ENCODE data around the gene PRMT7. TPM values are rescaled to one million over a fixed set of nuclear protein-coding genes. Genes with fewer than 3 reads are reported as not detected.

PRMT7 gene, protein sequence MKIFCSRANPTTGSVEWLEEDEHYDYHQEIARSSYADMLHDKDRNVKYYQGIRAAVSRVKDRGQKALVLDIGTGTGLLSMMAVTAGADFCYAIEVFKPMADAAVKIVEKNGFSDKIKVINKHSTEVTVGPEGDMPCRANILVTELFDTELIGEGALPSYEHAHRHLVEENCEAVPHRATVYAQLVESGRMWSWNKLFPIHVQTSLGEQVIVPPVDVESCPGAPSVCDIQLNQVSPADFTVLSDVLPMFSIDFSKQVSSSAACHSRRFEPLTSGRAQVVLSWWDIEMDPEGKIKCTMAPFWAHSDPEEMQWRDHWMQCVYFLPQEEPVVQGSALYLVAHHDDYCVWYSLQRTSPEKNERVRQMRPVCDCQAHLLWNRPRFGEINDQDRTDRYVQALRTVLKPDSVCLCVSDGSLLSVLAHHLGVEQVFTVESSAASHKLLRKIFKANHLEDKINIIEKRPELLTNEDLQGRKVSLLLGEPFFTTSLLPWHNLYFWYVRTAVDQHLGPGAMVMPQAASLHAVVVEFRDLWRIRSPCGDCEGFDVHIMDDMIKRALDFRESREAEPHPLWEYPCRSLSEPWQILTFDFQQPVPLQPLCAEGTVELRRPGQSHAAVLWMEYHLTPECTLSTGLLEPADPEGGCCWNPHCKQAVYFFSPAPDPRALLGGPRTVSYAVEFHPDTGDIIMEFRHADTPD
- 37.4 and 42.7 TPM in 2 replicates for total RNA-seq

DNA sequence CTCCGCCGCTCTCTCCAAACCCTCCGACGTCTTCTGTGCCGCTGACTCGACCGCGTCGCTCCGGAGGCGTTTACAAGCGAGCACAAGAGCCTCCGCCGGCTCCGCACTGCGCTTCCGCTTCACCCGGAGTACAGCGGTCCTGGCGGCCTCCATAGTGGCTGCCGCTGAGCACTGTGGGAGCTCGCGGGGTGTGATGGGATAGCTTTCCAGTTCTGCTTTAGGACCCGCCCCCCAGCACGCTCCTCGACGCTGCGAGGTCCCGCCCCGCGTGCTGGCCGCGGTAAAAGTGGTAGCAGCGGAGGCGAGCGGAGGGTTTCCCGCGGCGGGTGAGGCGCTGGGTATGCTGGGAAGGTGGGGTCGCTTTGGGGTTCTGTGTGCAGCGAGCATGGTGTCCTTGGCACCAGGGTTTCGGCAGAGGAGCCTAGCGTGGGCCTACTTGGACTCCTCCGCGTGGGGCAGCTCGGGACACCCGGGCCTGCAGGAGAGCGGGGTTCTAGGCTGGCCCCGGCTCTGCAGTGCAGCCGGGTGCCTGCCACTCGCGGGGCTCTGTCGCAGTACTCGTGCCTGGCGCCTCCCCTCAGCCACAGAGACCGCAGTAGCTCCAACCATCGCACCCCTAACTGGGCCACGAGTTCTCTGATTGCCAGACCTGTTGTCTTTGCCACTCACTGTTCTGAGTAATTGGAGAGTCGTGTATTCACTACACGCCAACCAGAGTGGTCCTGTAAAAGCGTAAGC, at the start of gene PRMT7, which contains the start of gene SLC7A6OS:
PRMT7 (plus strand) TSS at position 246 of the 738 bp plus-strand sequence. CDS start 4,961 bp downstream, outside the sequence.
SLC7A6OS (minus strand) TSS at position 173 of the 738 bp plus-strand sequence; CDS start at position 153, 20 bp downstream.

GRCh38 chr16:68264128-68265077, 46.4 kb upstream of the PRMT7 start, which contains the start of gene SLC7A6:
SLC7A6 (plus strand) TSS chr16:68264526; CDS start chr16:68274727, 10,201 bp downstream.

Small RNA genes lying within 50 kb of the gene (small RNA-seq; reads per million reads assigned to genes)
- gene RNU4-30P (0.77 reads per million, percentile 8 among the genes with 10 or more reads in this experiment), gene RNU6-1262P (not detected)

Other genes with a start within 250 kb of the PRMT7 start
- 33.1 and 37.2 TPM in 2 replicates for gene NFATC3, start 225.6 kb upstream of the PRMT7 start, total RNA-seq
- 0.36 and 0.53 TPM in 2 replicates for gene ESRP2, start 74.9 kb upstream of the PRMT7 start, total RNA-seq
- 14.5 and 19.7 TPM in 2 replicates for gene PLA2G15, start 65.6 kb upstream of the PRMT7 start, total RNA-seq
- gene SLC7A6, start 46.5 kb upstream of the PRMT7 start, total RNA-seq = 40.8 and 43.4 TPM in 2 replicates
- 15.7 and 16.9 TPM in 2 replicates for gene SLC7A6OS, start 73 bp upstream of the PRMT7 start, total RNA-seq
- not detected in 2 replicates for gene SMPD3, start 137.5 kb downstream of the PRMT7 start, total RNA-seq
- 21.9 and 32.2 TPM in 2 replicates for gene ZFP90, start 228.3 kb downstream of the PRMT7 start, total RNA-seq